ENCODE data around the gene C11orf98.
A peak's percentile ranks its signal among the peaks of the same experiment; 100 is the strongest.
"Not testable (repeated sequence)": the region's sequence is repeated elsewhere in the genome, so short reads cannot be mapped to it uniquely, and the experiment has no call there.

The C11orf98 gene

GRCh38 chr11:62694455-62695167 is 29.6 kb upstream of the C11orf98 start:
- TF ChIP-seq CTCF (IDR thresholded peaks at IDR 0.05; ENCODE audit: low read depth, low read length), result peak; percentile 93
- DNase-seq (ENCODE audit: extremely low read depth, low read depth), result peak; percentile 69

- DNase-seq (ENCODE audit: extremely low read depth, low read depth), result not testable (repeated sequence)
These were observed 28.6 kb upstream of the C11orf98 start for GRCh38 chr11:62693624-62694023.

GRCh38 chr11:62689421-62690183 is 24.6 kb upstream of the C11orf98 start, which contains the start of gene LRRN4CL:
LRRN4CL (minus strand) TSS chr11:62689530; CDS start chr11:62688508, 1,022 bp downstream.
- peak; percentile 95 for DNase-seq (ENCODE audit: extremely low read depth, low read depth)
- TF ChIP-seq CTCF (IDR thresholded peaks at IDR 0.05; ENCODE audit: low read depth, low read length), result no peak

- no peak for DNase-seq (ENCODE audit: extremely low read depth, low read depth)
- no peak for TF ChIP-seq CTCF (IDR thresholded peaks at IDR 0.05; ENCODE audit: low read depth, low read length)
These were observed 23.5 kb upstream of the C11orf98 start for GRCh38 chr11:62688491-62688890.

- no peak for DNase-seq (ENCODE audit: extremely low read depth, low read depth)
- no peak for TF ChIP-seq CTCF (IDR thresholded peaks at IDR 0.05; ENCODE audit: low read depth, low read length)
These were observed 22.7 kb upstream of the C11orf98 start for GRCh38 chr11:62687508-62688396.

GRCh38 chr11:62682518-62682917 is 17.5 kb upstream of the C11orf98 start:
- no peak for DNase-seq (ENCODE audit: extremely low read depth, low read depth)
- TF ChIP-seq CTCF (IDR thresholded peaks at IDR 0.05; ENCODE audit: low read depth, low read length), result no peak

GRCh38 chr11:62680825-62681240 is 15.8 kb upstream of the C11orf98 start:
- peak; percentile 70 for DNase-seq (ENCODE audit: extremely low read depth, low read depth)
- TF ChIP-seq CTCF (IDR thresholded peaks at IDR 0.05; ENCODE audit: low read depth, low read length), result peak; percentile 76

All from AG09319 (cell line).